GM19395 (cell line): Measurements from ENCODE around the gene SRRD.

ENCODE experiments used
- ATAC-seq: cut with Tn5 transposase; IDR thresholded peaks from one replicate; pipeline ENCODE4 v1.9.1; 2021; ENCODE audit warnings: mild to moderate bottlenecking, moderate library complexity; ENCODE audit not compliant: unreplicated experiment

SRRD gene

GRCh38 chr22:26452236-26453016, 31.3 kb upstream of the SRRD start:
- no peak for ATAC-seq

GRCh38 chr22:26453216-26453615, 30.5 kb upstream of the SRRD start:
- ATAC-seq, result no peak

- ATAC-seq, result no peak
Observed at GRCh38 chr22:26453812-26454500, 29.7 kb upstream of the SRRD start.

GRCh38 chr22:26457661-26458272, 25.9 kb upstream of the SRRD start:
- ATAC-seq, result no peak

GRCh38 chr22:26460202-26460601, 23.5 kb upstream of the SRRD start:
- no peak for ATAC-seq

GRCh38 chr22:26461188-26461810, 22.4 kb upstream of the SRRD start:
- ATAC-seq, result no peak

- no peak for ATAC-seq
Observed at GRCh38 chr22:26462051-26462450, 21.6 kb upstream of the SRRD start.

- no peak for ATAC-seq
Observed at GRCh38 chr22:26462641-26463040, 21.0 kb upstream of the SRRD start.

- no peak for ATAC-seq
Observed at GRCh38 chr22:26463101-26463661, 20.5 kb upstream of the SRRD start.

GRCh38 chr22:26463688-26464087, 20.0 kb upstream of the SRRD start:
- no peak for ATAC-seq

- ATAC-seq, result no peak
Observed at GRCh38 chr22:26464312-26464711, 19.4 kb upstream of the SRRD start.

- no peak for ATAC-seq
Observed at GRCh38 chr22:26466196-26466595, 17.5 kb upstream of the SRRD start.

- ATAC-seq, result no peak
Observed at GRCh38 chr22:26470807-26471206, 12.9 kb upstream of the SRRD start.

- no peak for ATAC-seq
Observed at GRCh38 chr22:26471522-26471921, 12.2 kb upstream of the SRRD start.

GRCh38 chr22:26474682-26475081, 9.0 kb upstream of the SRRD start:
- ATAC-seq, result no peak

- no peak for ATAC-seq
Observed at GRCh38 chr22:26476705-26477340, 6.9 kb upstream of the SRRD start.

- ATAC-seq, result no peak
Observed at GRCh38 chr22:26477341-26477731, 6.3 kb upstream of the SRRD start.

- no peak for ATAC-seq
Observed at GRCh38 chr22:26479043-26479791, 4.5 kb upstream of the SRRD start.

- no peak for ATAC-seq
Observed at GRCh38 chr22:26479792-26480610, 3.7 kb upstream of the SRRD start.
